ENCODE results near the gene TCF25. TPM values are rescaled to one million over a fixed set of nuclear protein-coding genes. Genes with fewer than 3 reads are reported as not detected.
"Not testable (repeated sequence)": the region's sequence is repeated elsewhere in the genome, so short reads cannot be mapped to it uniquely, and the experiment has no call there.

The TCF25 gene
- total RNA-seq, 1 experiment from 2014 or later = 196 TPM

- peaks cover 15% of the 10 kb centered on the region for H3K4me1 Mint-ChIP-seq (ENCODE audit: low read depth, unreplicated experiment)
- Histone ChIP-seq H3K4me1 (peaks cover 5% of the 10 kb centered on the region), H3K27me3 (replicated peaks; ENCODE audit: control insufficient read depth, insufficient read depth, low read length) (no peaks in the 10 kb centered on the region), H3K4me3 (ENCODE audit: low read depth, low read length) (no peak overlapping the region), H3K9me3 (no peaks in the 10 kb centered on the region), H3K36me3 (ENCODE audit: control insufficient read depth, insufficient read depth, low read length) (no peaks in the 10 kb centered on the region)
- no peak overlapping the region for H3K4me3 Mint-ChIP-seq (ENCODE audit: unreplicated experiment)
- H3K27me3 Mint-ChIP-seq (ENCODE audit: insufficient read depth, unreplicated experiment) = no peaks in the 10 kb centered on the region
- no peak for DNase-seq
- BruUV-seq (replicated peaks) = no TSS peak
- no peaks in the 10 kb centered on the region for H3K9me3 Mint-ChIP-seq (ENCODE audit: unreplicated experiment)
- intact Hi-C loops (cut with micrococcal nuclease; ENCODE audit: unreplicated experiment) = no loop called here
- CTCF ChIA-PET = no interaction called here
- H3K27ac Mint-ChIP-seq (ENCODE audit: unreplicated experiment) = no peak overlapping the region
- H3K36me3 Mint-ChIP-seq (ENCODE audit: insufficient read depth, unreplicated experiment) = peaks cover 23% of the 10 kb centered on the region
- POLR2A ChIA-PET = interaction anchor here (1.3 kb wide), 1 partner anchor 12 kb away, joined by 4 read pairs; no protein-coding TSS in a partner anchor
- TF ChIP-seq CTCF (IDR thresholded peaks at IDR 0.05; ENCODE audit: insufficient read depth in 1 of 2, low read depth in 1 of 2, low read length in 1 of 2, severe bottlenecking in 1 of 2, unreplicated experiment in 1 of 2) = no peak
These were observed 61.5 kb downstream of the TCF25 start for GRCh38 chr16:89934611-89935553.

GRCh38 chr16:89935620-89936019, 62.2 kb downstream of the TCF25 start:
- BruUV-seq (replicated peaks); DNase-seq; CTCF ChIA-PET; H3K27me3 ChIP-seq (replicated peaks; ENCODE audit: control insufficient read depth, insufficient read depth, low read length); H3K4me3 ChIP-seq (ENCODE audit: low read depth, low read length); H3K36me3 ChIP-seq (ENCODE audit: control insufficient read depth, insufficient read depth, low read length); H3K4me3 Mint-ChIP-seq (ENCODE audit: unreplicated experiment); H3K9me3 Mint-ChIP-seq (ENCODE audit: unreplicated experiment); H3K27me3 Mint-ChIP-seq (ENCODE audit: insufficient read depth, unreplicated experiment); H3K9me3 ChIP-seq; intact Hi-C loops (cut with micrococcal nuclease; ENCODE audit: unreplicated experiment); H3K27ac Mint-ChIP-seq (ENCODE audit: unreplicated experiment); H3K4me1 ChIP-seq: not testable (repeated sequence)
- peaks cover 23% of the 10 kb centered on the region for H3K36me3 Mint-ChIP-seq (ENCODE audit: insufficient read depth, unreplicated experiment)
- POLR2A ChIA-PET = interaction anchor here (1.3 kb wide), 1 partner anchor 13 kb away, joined by 4 read pairs; no protein-coding TSS in a partner anchor
- H3K4me1 Mint-ChIP-seq (ENCODE audit: low read depth, unreplicated experiment) = peaks cover 15% of the 10 kb centered on the region

GRCh38 chr16:89936034-89936433, 62.6 kb downstream of the TCF25 start:
- no peak for DNase-seq
- Histone ChIP-seq H3K4me1 (peaks cover 5% of the 10 kb centered on the region), H3K27me3 (replicated peaks; ENCODE audit: control insufficient read depth, insufficient read depth, low read length) (no peaks in the 10 kb centered on the region), H3K36me3 (ENCODE audit: control insufficient read depth, insufficient read depth, low read length) (no peaks in the 10 kb centered on the region), H3K9me3 (no peaks in the 10 kb centered on the region), H3K4me3 (ENCODE audit: low read depth, low read length) (no peak overlapping the region)
- ChIA-PET POLR2A (interaction anchor here (1.3 kb wide), 1 partner anchor 13 kb away, joined by 4 read pairs; no protein-coding TSS in a partner anchor), CTCF (no interaction called here)
- Mint-ChIP-seq H3K27ac (ENCODE audit: unreplicated experiment) (no peak overlapping the region), H3K27me3 (ENCODE audit: insufficient read depth, unreplicated experiment) (no peaks in the 10 kb centered on the region), H3K36me3 (ENCODE audit: insufficient read depth, unreplicated experiment) (peaks cover 23% of the 10 kb centered on the region), H3K9me3 (ENCODE audit: unreplicated experiment) (no peaks in the 10 kb centered on the region), H3K4me1 (ENCODE audit: low read depth, unreplicated experiment) (peaks cover 15% of the 10 kb centered on the region), H3K4me3 (ENCODE audit: unreplicated experiment) (no peak overlapping the region)
- no TSS peak for BruUV-seq (replicated peaks)
- TF ChIP-seq CTCF (IDR thresholded peaks at IDR 0.05; ENCODE audit: insufficient read depth in 1 of 2, low read depth in 1 of 2, low read length in 1 of 2, severe bottlenecking in 1 of 2, unreplicated experiment in 1 of 2) = no peak
- intact Hi-C loops (cut with micrococcal nuclease; ENCODE audit: unreplicated experiment) = no loop called here

Measured in Caco-2 (cell line).